HepG2 (cell line): ENCODE results near the gene ATP23. TPM values are rescaled to one million over a fixed set of nuclear protein-coding genes. Genes with fewer than 3 reads are reported as not detected.

Experiments used
- ARHGAP35 ChIP-seq: sonication (generic); formaldehyde crosslinking; IDR thresholded peaks from 2 replicates; pipeline ENCODE4 v1.9.0; 2022; ENCODE audit warnings: mild to moderate bottlenecking, inconsistent platforms, moderate library complexity, missing genetic modification reagents, borderline replicate concordance
- ARNT ChIP-seq: fragments of 450-650 bp; IDR thresholded peaks from 2 replicates; pipeline ENCODE4 v1.6.1; 2017
- CBX5 ChIP-seq: sonication (generic); formaldehyde crosslinking; IDR thresholded peaks from 2 replicates; pipeline ENCODE4 v1.4.0; 2020; ENCODE audit warnings: missing genetic modification reagents, borderline replicate concordance
- HOXA9 ChIP-seq: sonication (generic); formaldehyde crosslinking; IDR thresholded peaks from 2 replicates; pipeline ENCODE4 v1.8.1; 2022; ENCODE audit warnings: missing genetic modification reagents, mild to moderate bottlenecking, moderate library complexity, borderline replicate concordance
- PCBP2 ChIP-seq: fragments of 200-400 bp; formaldehyde crosslinking; optimal IDR thresholded peaks from 2 replicates; pipeline ENCODE3; 2018; ENCODE audit warnings: low read length, low read depth; ENCODE audit not compliant: poor library complexity, severe bottlenecking
- SKI ChIP-seq: fragments of 450-650 bp; IDR thresholded peaks from one replicate; pipeline ENCODE4 v1.6.1; 2018; ENCODE audit warnings: mild to moderate bottlenecking; ENCODE audit not compliant: partially characterized antibody
- STAT5B ChIP-seq: sonication (generic); formaldehyde crosslinking; IDR thresholded peaks from 2 replicates; pipeline ENCODE4 v1.4.0; 2020; ENCODE audit warnings: missing genetic modification reagents
- ZNF180 ChIP-seq: sonication (generic); formaldehyde crosslinking; IDR thresholded peaks from 2 replicates; pipeline ENCODE4 v1.4.0; 2020; ENCODE audit warnings: low read depth, missing genetic modification reagents, borderline replicate concordance
- ZNF253 ChIP-seq: sonication (generic); formaldehyde crosslinking; IDR thresholded peaks from 2 replicates; pipeline ENCODE4 v1.8.0; 2022; ENCODE audit warnings: mild to moderate bottlenecking, missing genetic modification reagents, borderline replicate concordance
- ZNF572 ChIP-seq: sonication (generic); formaldehyde crosslinking; IDR thresholded peaks from 2 replicates; pipeline ENCODE4 v1.5.1; 2020; ENCODE audit warnings: mild to moderate bottlenecking, missing genetic modification reagents
- ZNF724P ChIP-seq: sonication (generic); formaldehyde crosslinking; IDR thresholded peaks from 2 replicates; pipeline ENCODE4 v1.8.0; 2022; ENCODE audit warnings: missing genetic modification reagents, borderline replicate concordance
- ZNF780A ChIP-seq: sonication (generic); formaldehyde crosslinking; IDR thresholded peaks from 2 replicates; pipeline ENCODE4 v1.8.0; 2022; ENCODE audit warnings: mild to moderate bottlenecking, missing genetic modification reagents, moderate library complexity
- polyA plus RNA-seq, 8 experiments: library from polyadenylated mRNA; depleted of rRNA in 3 of 8; stranded (reverse) in 7 of 8; unstranded in 1 of 8; fragments of >200 nt; fragmentation: Illumina TruSeq in 4 of 8; extraction: Trizol in 4 of 8; gene quantifications; 2 replicates each; pipeline versions ENCODE4 v1.2.1 to v1.2.3, GENCODE V29; 2011 to 2016; ENCODE audit warnings: low read depth in 4 of 8, missing spikeins in 1 of 8, mixed read lengths in 1 of 8; ENCODE audit not compliant: insufficient read depth in 1 of 8
- total RNA-seq, 5 experiments: library from RNA; depleted of rRNA; stranded (reverse); fragments of >200 nt; fragmentation: Illumina TruSeq; extraction: Trizol; gene quantifications; 2 replicates each; pipeline ENCODE4 v1.2.3, GENCODE V29; 2016; ENCODE audit warnings: low read depth in 1 of 5
- TF ChIP-seq, protein P1 (sequence below), 2 experiments: sonication (generic) in 1 of 2; formaldehyde crosslinking in 1 of 2; IDR thresholded peaks; 2 replicates each; pipeline versions ENCODE4 v1.6.1 to v1.9.0; 2014 to 2022; ENCODE audit warnings: antibody characterized with exemption in 1 of 2, borderline replicate concordance in 1 of 2, inconsistent platforms in 1 of 2, low read depth in 1 of 2, missing genetic modification reagents in 1 of 2
- TF ChIP-seq, protein P2 (sequence below): IDR thresholded peaks from 2 replicates; pipeline ENCODE4 v1.6.1; 2016; ENCODE audit warnings: mild to moderate bottlenecking, missing biosample characterization, missing genetic modification reagents
- TF ChIP-seq, protein P3 (sequence below): sonication (generic); formaldehyde crosslinking; IDR thresholded peaks from 2 replicates; pipeline ENCODE4 v1.5.1; 2020; ENCODE audit warnings: missing genetic modification reagents, mild to moderate bottlenecking, borderline replicate concordance
- TF ChIP-seq, protein P4 (sequence below): sonication (generic); formaldehyde crosslinking; conservative IDR thresholded peaks from 2 replicates; pipeline ENCODE4 v1.8.0; 2022; ENCODE audit warnings: mild to moderate bottlenecking, moderate library complexity, missing genetic modification reagents

Gene ATP23
- total and polyA plus RNA-seq, 2 of the 13 experiments (the other 11 are each of a cell fraction or from before 2014, with no cell fraction given) = 12.1 to 14.7 TPM

DNA sequence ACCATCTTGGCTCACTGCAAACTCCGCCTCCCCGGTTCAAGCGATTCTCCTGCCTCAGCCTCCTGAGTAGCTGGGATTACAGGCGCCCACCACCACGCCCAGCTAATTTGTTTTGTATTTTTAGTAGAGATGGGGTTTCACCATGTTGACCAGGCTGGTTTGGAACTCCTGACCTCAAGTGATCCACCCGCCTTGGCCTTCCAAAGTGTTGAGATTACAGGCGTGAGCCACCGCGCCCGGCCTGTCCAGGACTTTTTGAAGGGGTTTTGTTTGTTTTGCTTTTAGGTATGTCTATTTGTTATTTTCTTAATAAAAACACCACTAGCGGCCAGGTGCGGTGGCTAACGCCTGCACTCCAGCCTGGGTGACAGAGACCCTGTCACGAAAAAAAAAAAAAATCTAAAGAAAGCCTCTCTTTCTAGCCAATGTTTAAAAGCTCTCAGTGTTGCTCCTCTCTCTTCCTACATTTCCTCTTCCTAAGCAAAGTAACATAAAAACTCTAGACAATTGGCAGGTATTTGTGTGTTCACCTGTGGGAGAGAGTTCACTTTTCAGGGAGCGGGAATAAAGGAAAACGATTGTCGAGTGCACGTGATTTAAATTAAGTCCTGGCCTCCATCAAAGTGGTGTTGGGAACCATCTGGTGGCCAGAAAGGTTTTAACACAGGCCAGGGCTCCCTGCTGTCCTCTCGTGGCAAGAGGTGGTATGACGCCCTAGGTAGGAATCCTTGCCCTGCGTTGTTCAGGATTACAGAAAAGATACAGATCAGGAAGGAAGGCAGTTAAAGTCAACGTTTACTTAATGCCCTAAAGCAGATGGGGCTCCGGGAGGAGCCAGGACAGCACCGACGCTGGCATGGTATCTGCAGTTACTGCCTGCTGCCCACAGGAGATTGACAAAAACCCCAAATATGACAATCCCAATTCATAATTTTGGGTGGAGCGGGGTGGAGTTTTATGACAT, 36.2 kb upstream of the ATP23 start (continued):
- TF ChIP-seq, protein P1, sequence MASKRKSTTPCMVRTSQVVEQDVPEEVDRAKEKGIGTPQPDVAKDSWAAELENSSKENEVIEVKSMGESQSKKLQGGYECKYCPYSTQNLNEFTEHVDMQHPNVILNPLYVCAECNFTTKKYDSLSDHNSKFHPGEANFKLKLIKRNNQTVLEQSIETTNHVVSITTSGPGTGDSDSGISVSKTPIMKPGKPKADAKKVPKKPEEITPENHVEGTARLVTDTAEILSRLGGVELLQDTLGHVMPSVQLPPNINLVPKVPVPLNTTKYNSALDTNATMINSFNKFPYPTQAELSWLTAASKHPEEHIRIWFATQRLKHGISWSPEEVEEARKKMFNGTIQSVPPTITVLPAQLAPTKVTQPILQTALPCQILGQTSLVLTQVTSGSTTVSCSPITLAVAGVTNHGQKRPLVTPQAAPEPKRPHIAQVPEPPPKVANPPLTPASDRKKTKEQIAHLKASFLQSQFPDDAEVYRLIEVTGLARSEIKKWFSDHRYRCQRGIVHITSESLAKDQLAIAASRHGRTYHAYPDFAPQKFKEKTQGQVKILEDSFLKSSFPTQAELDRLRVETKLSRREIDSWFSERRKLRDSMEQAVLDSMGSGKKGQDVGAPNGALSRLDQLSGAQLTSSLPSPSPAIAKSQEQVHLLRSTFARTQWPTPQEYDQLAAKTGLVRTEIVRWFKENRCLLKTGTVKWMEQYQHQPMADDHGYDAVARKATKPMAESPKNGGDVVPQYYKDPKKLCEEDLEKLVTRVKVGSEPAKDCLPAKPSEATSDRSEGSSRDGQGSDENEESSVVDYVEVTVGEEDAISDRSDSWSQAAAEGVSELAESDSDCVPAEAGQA (IDR thresholded peaks at IDR 0.05; ENCODE audit: low read depth) = no peak
- TF ChIP-seq, protein P1 (CRISPR knock-in tag; IDR thresholded peaks at IDR 0.05; ENCODE audit: borderline replicate concordance) = no peak
- no peak for TF ChIP-seq ARHGAP35 (CRISPR knock-in tag)
- peak; percentile 81; the same call in 1 of the 2 replicates for TF ChIP-seq CBX5 (CRISPR knock-in tag)
- TF ChIP-seq ZNF572 (CRISPR knock-in tag) = no peak
- TF ChIP-seq ZNF253 (CRISPR knock-in tag) = no peak
- no peak for TF ChIP-seq ZNF724P
- no peak for TF ChIP-seq ZNF780A
- TF ChIP-seq ARNT = no peak
- no peak for TF ChIP-seq HOXA9 (CRISPR knock-in tag)
- TF ChIP-seq SKI = no peak
- TF ChIP-seq, protein P2, sequence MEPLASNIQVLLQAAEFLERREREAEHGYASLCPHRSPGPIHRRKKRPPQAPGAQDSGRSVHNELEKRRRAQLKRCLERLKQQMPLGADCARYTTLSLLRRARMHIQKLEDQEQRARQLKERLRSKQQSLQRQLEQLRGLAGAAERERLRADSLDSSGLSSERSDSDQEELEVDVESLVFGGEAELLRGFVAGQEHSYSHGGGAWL (CRISPR knock-in tag) = no peak
- TF ChIP-seq PCBP2 = no peak
- TF ChIP-seq, protein P3, sequence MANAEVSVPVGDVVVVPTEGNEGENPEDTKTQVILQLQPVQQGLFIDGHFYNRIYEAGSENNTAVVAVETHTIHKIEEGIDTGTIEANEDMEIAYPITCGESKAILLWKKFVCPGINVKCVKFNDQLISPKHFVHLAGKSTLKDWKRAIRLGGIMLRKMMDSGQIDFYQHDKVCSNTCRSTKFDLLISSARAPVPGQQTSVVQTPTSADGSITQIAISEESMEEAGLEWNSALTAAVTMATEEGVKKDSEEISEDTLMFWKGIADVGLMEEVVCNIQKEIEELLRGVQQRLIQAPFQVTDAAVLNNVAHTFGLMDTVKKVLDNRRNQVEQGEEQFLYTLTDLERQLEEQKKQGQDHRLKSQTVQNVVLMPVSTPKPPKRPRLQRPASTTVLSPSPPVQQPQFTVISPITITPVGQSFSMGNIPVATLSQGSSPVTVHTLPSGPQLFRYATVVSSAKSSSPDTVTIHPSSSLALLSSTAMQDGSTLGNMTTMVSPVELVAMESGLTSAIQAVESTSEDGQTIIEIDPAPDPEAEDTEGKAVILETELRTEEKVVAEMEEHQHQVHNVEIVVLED (CRISPR knock-in tag) = no peak
- TF ChIP-seq STAT5B = no peak
- TF ChIP-seq, protein P4, sequence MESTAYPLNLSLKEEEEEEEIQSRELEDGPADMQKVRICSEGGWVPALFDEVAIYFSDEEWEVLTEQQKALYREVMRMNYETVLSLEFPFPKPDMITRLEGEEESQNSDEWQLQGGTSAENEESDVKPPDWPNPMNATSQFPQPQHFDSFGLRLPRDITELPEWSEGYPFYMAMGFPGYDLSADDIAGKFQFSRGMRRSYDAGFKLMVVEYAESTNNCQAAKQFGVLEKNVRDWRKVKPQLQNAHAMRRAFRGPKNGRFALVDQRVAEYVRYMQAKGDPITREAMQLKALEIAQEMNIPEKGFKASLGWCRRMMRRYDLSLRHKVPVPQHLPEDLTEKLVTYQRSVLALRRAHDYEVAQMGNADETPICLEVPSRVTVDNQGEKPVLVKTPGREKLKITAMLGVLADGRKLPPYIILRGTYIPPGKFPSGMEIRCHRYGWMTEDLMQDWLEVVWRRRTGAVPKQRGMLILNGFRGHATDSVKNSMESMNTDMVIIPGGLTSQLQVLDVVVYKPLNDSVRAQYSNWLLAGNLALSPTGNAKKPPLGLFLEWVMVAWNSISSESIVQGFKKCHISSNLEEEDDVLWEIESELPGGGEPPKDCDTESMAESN (CRISPR knock-in tag) = no peak
- no peak for TF ChIP-seq ZNF180 (CRISPR knock-in tag)
